ENCODE results near the gene NOL11.

- TF ChIP-seq EZH2 (IDR thresholded peaks at IDR 0.05) (no peak), CTCF (IDR thresholded peaks at IDR 0.05) (no peak)
Measured at GRCh38 chr17:67679225-67679624, 38.5 kb upstream of the NOL11 start.
